Measurements from ENCODE around the gene SMARCE1.
"Not testable (repeated sequence)": the region's sequence is repeated elsewhere in the genome, so short reads cannot be mapped to it uniquely, and the experiment has no call there.

Gene SMARCE1

DNA sequence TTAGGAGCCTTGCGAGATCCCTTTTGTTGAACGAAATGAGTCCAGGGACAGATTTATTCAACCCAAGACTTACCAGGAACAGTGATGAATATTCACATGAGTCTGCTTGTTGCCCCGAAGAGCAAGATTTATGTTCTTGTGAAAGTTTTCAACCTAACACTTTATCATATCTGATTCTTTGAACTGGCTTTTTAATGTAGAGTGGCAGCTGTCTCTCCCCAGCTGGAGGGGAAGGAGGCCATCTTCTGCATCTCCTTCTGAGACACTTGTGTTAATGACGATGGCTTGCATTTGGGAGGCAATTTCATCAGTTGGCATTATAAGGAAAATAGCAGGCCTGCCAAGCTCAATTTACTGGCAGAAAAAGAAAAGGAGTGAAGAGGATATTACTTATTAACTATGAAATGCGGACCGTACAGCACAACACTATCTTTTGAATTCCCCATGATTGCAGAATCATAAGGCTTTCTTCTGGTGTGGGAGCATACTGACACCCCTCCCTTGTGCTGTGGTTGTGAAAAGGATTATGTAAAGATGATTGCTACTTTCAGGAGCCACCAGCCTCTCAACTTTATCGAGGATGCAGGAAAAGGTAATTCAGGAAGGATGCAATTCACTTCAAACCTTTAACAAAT is 35.7 kb downstream of the SMARCE1 start:
- DNase-seq (ENCODE audit: low read depth): no peak

DNA sequence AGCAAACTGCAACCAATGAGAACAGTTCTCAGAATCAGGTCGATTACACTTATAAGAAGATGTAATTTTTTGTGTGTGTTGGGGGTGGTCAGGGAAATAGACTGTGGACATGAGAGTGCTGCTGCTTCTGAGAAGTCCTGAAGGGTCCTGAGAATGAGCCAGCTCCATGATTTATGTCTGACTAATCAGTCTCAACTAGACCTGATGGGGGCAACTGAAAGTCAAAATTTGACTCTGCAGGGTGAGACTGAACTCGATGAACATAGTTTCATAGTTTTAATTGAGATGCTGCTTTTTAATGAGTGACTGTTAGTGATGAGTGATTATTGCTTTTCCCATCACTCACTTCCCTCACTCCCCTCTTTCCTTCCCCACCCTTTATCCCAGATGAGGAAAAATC is 37.3 kb downstream of the SMARCE1 start:
- no peak for DNase-seq (ENCODE audit: low read depth)

DNA sequence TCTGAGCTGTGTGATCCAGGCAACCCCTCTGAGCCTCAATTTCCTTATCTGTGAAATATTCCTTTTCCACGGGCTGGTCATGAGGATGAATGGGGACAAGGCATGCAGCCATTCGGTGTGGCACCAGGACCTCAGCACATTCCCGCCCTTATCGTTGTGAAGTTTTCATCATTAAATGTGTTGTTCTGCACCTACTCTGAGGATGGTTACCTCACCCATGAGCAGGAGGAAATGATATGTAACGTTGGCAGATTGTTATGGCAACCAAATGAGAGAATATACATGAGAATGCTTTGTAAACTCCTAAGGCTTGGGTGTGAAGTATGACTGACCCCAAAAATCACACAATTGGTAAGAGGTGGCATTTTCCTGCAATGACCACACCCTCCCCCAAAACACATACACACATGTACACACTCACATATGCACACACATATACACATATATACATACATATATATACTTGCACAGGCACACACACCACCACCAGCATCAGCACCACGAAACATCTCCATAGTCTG is 39.5 kb downstream of the SMARCE1 start:
- DNase-seq (ENCODE audit: low read depth): no peak

DNA sequence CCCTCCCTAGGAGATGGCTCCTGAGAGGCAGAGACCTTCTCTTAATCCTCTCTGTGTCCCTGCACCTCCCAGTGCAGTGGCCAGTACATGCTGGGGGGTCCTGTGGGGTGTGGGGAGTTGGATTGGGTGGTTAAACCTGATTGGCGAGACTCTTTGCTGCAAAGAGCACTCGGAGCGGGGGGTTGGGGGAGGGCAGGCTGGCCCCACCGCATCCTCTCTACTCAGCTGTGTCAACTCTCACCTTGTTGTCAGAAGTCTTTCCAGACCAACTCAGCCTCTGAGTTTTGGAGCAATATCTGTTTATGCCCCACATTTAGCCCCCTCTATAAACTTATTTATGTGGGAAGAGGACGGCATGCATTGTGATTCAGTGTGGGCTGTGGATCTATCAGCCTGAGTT is 40.0 kb downstream of the SMARCE1 start:
- DNase-seq (ENCODE audit: low read depth): peak; percentile 49

DNA sequence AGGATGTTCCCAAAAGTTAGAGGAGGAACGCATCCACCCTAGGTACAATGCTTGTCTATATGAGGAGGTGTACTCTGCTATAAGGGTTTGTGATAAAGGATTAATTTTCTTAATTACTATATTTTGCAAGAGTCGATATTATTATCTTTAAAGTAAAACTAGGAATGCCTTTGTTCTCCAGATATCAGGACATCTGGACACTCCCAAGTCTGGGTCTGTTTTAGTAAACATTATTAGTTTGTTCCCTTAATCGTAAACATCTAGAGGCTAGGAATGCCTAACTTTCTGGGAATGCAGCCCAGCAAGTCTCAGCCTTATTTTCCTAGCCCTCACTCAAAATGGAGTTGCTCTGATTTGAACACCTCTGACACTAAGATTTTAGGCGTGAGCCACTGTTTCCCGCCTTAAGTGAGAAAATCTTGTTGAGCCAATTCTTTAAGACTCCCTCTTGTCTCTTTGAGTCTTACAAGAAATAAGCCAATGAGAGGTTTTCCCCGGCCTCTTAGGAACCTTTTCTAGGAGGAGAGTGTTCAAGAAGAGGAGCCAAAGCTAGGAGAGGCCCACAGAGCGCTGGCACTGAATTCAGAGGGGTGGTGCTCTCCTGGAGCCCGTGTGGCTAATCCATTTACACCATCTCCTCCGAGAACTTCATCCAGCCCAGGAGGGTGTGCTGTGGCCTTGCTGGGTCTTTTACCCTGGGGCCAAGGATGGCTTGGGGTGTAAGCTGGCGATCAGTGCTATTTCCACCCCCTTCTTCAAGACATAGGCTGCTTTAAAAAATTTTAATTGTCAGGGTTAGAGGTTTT is 40.9 kb downstream of the SMARCE1 start:
- no peak for DNase-seq (ENCODE audit: low read depth)

DNA sequence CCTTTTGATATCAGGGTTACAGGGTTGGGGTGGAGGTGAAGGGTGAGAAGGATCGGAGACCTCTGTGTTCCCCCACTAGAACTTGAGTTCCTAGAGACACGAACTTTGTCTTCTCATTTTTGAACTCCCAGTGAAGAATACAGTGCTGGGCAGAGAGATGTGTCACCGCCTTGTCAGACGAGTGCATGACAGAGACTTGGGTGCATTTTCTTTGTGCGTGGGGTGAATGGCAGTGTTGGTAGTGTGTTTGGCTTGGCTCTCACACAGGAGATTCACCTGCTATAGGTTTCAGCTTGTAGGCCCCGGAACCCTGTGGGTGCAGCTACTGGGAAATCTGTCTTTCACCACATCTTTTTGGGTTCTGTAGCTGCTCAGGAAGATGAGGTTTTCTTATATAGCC is 42.3 kb downstream of the SMARCE1 start:
- peak; percentile 37 for DNase-seq (ENCODE audit: low read depth)

DNA sequence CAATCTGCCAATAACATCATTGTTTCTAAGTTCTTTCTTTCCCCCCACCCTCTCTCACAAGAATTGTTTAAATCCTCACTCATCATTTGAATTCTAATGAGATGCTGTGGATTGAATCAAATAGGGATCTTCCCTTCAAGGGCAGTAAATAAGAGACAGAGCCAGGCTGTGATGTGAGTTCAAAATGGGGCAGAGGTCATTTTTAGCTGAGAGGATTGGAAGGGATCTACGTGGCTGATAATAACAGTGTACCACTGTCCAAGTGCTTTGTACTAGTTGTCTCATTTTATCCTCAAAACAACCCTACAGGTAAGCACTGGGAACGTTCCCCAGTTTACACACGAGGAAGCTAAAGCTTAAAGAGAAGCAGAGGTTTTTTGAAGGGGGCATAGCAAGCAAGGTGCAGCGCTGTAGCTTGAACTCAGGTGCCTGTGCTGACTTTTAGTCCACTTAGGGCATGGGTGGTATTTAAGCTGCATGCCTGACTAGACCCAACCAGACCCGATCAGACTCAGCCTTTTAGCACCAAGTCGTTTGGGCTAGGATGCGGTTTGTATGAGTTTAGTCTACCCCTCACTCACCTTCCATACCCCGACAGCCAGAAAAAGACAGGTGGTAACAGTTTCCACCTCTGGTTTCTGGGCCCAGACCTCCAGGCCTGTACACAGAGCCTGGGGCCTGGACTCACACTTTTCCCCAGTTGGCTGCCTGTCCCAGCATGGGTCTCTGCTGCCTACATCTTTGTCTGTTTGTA is 43.1 kb downstream of the SMARCE1 start:
- no peak for DNase-seq (ENCODE audit: low read depth)

DNA sequence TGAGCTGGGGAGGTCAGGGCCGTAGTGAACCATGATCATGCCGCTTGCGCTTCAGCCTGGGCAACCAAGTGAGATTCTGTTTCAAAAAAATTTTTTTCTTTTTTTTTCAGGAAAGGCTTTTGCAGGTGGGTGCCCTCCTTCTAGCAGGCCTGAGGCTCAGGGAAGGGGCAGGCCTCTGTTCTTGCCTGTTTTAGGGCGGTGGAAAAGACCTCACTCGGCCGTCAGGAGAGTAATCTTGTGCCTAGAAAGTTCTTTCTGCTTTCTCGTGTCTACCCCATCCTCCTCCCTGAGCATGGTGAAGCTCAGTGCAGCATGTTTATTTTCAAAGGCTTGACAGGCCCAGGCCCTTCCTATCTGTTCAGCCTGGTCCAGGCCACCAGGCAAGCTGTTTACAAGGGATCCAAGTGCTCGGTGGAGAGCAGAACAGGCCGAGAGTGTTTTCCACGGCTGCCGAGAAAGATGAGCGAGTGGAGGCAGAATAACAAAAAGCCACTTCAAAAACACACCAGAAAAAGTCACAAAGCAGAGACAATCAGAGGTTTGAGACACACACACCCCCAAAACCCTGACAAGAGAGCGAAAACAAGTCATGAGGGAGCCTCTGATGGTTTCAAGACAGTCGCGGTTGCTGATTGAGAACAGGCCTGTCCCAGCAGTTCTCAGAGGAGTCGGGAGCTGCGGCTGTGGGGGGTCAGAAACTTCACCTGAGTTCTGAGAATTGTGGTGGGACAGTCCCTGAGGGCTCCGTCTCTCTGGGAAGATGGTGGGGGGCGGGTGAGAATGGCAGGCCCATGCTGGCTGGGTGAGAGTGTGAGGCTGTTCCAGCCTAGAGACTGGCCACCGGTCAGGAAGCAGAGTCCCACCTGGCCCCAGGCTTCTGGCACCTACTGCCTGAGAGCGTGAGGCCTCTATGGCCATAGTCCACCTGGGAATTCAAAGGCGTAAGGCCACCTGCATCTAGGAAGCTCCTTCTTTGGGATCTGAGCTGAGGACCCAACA is 44.9 kb downstream of the SMARCE1 start:
- peak; percentile 41 for DNase-seq (ENCODE audit: low read depth)

DNA sequence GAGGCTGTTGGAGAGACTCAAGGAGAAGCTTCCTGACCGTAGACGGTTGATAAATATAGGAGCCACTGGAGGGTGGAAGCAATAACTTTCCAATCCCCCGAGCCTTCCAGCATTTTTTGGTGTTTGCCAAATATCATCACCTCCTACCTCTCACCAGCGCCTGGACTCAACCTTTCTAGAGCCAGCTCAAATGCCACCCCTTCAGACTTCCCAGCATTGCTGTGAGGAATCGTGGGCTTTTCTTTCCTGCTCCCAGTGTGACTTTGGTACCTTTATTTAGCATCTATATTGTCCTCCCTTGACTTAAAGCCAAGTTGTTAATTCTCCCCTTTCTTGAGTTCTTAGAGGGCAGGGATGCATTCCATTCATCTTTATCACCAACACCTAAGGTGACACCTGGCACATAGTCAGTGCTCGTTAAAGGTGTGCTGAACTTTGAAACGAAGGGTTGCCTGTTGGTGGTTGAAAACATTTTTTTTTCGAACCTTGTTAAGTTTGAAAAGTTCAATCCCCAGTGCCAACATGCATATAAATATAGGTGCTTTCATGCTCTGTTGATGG is 47.1 kb downstream of the SMARCE1 start:
- DNase-seq (ENCODE audit: low read depth): no peak

DNA sequence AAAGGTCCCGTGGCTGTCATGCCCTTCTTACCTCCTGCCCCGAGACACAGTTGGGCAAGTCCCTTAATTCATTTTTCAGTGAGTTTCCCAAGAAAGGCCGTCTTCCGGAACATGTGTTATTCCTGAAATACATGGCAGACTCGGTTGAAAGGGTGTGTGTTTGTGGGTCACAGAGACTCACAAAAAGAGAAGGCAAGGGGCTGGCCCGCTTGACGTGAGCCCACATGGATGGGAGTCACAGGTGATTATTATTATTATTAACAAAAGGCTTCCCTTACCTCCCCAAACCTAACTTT is 48.2 kb downstream of the SMARCE1 start:
- no peak for DNase-seq (ENCODE audit: low read depth)

DNA sequence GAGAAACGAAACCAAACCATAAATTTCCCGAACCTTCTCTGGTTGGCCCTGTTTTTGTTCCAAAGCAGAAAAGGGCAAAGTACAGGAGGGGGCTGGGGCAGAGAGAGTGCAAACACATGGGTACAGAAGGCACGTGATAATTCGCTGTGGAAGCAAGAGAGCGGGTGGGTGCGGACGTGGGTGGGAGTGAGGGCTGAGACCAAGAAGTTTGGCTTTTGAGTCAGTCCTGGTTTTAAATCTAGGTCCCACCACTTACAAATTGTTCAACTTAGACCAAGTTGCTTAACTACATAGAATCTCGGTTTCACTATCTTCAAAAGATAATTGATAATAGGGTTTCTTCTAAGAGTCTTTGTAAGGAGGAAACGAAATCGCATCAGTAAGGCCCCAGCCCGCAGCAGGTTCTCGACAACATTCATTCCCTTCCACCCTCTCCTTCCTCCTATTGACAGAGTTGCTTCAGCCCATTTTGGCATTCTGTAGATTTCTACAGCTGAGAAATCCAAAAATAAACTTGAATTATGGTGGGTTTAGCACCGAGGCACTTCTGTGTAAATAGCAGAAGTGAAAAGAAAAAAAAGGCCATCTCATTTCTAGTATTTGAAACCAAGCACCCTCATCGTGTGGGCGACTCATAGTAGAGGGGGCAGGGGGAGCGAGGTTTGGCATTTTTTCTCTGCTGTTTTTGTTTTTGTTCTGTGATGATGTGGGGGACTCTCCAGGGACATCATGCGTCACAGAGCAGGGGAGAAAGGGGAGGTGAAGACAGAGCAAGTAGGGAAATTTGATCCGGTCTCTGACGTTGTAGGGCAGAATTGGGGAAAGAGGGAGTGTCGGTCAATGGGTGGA is 48.8 kb downstream of the SMARCE1 start:
- DNase-seq (ENCODE audit: low read depth): peak; percentile 38

DNA sequence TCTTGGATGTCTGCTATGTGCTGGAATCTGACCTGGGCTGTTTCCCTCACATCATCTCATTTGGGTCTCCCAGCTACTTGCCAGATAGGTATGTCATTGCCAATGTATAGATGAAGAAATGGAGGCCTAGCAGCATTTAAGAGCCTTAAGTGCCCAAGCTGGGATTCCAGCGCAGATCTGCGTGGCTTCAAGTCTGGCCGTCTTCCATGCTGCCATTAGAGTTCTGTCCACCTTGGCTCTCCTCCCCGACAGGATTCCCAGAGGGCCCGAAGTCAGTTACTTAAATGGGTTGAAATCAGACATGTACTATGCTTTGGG is 49.4 kb downstream of the SMARCE1 start:
- DNase-seq (ENCODE audit: low read depth): no peak

DNA sequence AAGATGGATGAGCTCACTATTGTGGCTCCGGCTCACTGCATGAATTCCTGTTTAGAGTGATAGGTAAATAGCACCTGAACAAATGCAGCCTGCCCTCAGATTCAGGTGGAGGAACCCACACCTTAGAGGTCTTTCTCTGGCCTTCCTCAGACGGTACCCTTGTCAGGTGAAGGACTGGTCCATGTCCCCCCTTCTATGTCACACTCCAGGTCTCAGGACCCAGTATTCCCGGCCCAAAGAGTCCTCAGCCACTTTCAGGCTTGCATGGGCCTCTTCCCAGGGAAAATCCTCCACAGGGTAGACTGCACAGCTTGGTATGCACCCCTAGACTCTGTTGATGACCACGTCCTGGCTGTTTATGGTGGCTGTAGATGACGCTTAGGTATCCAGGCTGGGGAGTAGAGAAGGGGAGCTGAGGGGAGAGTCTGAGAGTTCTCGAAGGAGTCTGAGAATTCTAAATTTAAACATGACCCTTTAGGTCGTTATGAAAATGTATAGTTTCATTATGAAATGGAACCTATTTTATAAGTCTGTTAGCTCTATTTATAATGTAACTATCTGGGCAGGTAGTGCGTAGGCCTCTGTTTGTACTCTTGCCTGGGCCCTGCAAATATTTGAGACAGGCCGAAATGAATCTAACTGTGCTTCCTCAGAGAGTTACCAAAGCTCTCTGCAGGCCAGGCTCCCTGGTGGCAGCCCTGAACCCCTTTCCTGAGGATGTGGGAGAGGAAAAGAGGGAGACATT is 49.9 kb downstream of the SMARCE1 start:
- no peak for DNase-seq (ENCODE audit: low read depth)

DNA sequence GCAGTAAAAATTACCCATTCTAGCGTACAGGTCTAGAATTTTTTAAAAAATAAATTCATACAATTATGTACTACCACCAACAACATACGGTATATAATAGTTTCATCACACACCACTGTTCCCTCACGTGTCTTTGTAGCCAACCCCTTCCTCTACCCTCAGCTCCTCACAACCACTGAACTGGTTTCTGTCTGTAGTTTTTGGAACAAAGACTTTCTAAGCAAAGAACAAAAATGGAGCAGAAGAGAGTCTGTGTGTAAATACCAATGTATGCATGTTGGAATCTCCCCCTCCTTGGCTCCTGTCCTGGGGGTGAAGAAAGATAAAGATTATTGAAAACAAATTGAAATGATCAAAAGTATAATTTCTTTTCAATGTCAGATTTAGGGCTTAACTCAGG is 50.5 kb downstream of the SMARCE1 start:
- DNase-seq (ENCODE audit: low read depth): no peak

DNA sequence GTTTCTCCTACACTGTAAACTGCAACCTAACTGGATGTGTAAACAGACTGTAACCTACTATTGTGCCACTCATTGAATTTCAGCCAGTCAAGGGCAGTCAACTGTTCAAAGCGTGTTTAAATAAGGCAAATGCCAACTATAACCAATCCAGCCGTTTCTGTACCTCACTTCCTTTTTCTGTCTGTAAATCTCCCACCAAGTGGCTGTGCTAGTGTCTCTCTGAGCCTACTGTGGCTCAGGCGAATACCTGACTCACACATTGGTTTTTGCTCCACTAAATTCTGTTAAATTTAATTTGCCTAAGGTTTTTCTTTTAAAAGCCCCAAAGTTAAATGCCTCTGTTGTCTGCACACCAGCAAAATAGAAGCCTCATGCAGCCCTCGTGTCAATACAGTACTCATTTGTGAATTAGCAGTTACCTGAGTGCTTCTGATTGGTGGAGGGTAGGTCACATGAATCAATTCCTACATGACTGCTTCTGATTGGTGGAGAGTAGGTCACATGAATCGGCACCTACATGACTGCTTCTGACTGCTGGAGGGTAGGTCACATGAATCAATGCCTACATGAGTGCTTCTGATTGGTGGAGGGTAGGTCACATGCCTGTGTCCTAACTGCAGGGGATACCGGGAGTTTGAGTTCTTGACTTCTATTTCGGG is 51.2 kb downstream of the SMARCE1 start:
- DNase-seq (ENCODE audit: low read depth): no peak

DNA sequence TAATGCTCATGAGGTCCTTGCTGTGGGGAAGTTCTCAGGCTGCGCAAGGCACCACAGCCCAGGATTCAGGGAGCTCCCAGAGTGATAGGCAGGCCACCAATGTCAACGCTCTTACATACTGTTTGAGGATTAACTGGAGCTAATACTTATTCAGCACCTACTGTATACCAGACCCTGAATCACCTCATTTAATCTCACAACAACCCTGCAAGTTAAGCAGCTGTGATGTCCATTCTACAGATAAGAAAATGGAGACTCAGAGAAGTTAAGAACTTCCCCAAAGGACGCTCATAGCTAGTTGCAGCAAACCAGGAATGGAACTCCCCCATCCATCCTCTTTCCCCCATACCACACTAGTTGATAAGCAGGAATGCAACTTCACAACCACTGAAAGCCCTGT is 56.9 kb downstream of the SMARCE1 start:
- no peak for DNase-seq (ENCODE audit: low read depth)

DNA sequence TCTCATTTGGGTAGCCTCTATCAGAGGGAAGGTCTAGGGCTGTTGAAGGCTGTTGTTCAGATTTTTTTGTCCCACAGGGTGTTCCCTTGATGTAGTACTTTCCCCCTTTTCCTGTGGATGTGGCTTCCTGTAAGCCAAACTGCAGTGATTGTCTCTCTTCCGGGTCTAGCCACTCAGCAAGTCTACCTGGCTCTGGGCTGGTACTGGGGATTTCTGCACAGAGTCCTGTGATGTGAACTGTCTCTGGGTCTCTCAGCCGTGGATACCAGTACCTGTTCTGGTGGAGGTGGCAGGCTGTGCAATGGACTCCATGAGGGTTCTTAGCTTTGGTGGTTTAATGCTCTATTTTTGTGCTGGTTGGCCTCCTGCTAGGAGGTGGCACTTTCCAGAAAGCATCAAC is 59.1 kb downstream of the SMARCE1 start:
- DNase-seq (ENCODE audit: low read depth): no peak

DNA sequence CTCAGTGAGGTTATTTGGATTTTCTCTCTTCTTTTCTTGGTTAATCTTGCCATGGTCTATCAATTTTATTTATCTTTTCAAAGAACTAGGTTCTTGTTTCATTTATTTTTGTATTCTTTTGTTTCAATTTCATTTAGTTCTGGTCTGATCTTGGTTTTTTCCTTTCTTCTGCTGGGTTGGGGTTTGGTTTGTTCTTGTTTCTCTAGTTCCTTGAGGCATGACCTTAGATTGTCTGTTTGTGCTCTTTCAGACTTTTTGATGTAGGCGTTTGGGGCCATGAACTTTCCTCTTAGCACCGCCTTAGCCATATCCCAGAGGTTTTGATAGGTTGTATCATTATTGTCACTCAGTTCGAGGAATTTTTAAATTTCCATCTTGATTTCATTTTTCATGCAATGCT is 61.4 kb downstream of the SMARCE1 start:
- not testable (repeated sequence) for DNase-seq (ENCODE audit: low read depth)

DNA sequence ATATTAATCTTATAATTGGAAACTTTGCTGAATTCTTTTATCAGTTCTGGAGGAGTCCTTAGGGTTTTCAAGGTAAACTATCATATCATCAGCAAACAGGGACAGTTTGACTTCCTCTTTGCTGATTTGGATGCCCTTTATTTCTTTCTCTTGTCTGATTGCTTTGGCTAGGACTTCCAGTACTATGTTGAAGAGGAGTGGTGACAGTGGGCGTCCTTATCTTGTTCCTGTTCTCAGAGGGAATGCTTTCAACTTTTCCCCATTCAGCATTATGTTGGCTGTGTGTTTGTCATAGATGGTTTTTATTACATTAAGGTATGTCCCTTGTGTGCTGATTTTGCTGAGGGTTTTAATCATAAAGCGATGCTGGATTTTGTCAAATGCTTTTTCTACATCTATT is 62.7 kb downstream of the SMARCE1 start:
- DNase-seq (ENCODE audit: low read depth): not testable (repeated sequence)
